Pons (tissue), 1 donor: ENCODE measurements around the gene AGPAT3.

Experiments
- DNase-seq: peaks from one replicate; pipeline ENCODE4 v3.0.0-alpha.2; 2016; ENCODE audit warnings: low spot score

The AGPAT3 gene

DNA sequence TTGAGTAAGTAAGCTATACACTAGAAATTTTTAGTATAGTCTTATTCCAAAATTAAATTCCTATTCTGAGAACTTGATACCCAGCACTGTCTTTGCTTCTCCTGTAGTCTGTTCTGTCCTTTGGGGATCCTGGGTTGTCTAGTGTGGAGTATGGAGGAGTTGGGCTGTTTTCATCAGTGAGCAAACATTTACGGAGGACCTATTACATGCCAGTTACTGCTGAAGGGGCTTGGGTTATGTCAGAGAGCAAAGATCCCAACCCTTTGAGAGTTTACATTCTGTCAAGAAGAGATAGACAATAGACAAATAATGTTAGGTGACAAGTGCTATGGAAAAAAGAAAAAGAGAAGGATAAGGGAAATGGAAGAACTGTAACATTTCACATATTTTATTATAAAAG lies 156.0 kb downstream of the AGPAT3 start:
- DNase-seq: no peak

DNA sequence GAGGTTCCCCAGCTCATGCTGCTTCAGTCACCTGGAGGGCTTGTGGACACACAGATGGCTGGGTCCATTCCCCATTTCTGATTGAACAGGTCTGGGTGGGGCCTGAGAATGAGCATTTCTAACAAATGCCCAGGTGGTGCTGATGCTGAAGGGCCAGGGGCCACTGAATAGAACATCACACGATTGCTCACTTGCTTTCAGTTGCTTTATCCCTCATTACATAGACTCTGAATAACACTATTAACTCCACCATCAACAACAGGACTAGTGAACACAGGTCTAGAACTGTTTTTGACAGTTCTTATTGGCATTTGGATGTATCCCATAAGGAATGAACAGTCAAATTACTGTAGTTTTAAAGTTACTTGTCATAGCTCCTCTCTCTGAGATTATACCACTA lies 159.2 kb downstream of the AGPAT3 start:
- DNase-seq: no peak

DNA sequence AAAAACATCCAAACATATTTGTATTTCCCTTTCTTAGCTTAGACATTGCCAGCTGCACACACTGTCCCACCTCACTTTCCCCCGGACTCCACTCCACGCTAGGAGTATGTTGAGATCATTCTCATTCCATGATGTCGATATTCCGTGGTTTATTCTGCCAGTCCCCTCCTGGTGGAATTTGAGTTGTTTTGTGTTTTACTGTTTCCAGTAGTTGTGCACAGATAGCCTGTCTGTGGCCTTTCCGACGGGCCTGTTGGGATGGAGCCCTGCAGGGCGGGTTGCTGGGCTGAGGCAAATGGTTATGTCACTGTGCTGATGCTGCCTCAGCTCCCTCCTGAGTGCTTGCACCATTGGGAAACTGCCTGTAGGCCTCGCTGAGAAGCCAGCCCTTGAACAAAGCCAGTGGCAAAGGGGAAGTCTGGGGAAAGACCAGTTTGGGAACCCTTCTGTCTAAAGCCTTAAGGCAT lies 159.9 kb downstream of the AGPAT3 start:
- peak; percentile 79 for DNase-seq

DNA sequence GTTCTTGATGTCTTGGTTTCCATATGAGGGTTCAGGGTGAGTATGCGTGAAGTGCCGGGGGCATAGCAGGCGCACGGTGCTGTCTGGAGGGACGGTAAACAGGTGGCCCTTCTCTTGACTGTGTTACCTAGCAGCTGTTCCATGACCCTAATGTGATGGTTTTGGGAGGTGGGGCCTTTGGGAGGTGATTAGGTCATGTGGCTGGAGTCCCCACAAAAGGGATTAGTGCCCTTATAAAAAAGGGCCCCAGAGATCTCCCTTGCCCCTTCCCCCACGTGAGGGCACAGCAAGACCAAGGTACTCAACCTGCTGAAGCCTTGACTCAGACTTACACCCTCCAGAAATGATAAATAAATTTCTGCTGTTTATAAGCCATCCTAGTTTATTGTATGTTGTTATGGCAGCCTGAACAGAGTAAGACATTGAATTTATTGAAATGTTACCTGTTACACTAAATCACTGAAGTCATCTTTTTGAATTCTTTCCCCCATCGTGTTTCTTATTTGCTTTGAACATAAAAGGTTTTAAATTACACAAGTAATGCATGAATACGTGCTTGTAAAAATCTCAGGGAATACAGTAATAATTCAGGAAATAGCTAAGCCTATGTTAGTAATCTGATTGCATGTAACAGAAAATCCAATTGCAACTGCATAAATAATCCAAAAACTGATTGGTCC lies 162.7 kb downstream of the AGPAT3 start:
- no peak for DNase-seq

DNA sequence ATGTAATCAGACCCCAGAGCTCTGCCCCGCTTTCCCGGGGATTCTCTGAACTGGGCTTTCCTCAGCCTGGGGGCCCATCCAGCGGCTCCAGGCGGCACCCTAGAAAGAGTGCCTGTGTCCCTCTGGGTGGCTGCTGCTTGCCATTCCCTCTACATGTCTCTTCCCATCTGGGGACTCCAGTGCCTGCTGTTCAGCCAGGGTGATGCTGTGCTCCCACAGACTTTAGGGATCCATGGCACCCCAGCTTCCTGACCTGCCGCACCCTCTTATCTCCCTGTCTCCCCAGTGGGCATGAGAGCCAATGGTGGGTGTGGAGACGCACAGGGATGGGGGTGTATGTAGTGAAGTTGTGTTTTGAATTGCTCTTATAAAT lies 163.2 kb downstream of the AGPAT3 start:
- no peak for DNase-seq

DNA sequence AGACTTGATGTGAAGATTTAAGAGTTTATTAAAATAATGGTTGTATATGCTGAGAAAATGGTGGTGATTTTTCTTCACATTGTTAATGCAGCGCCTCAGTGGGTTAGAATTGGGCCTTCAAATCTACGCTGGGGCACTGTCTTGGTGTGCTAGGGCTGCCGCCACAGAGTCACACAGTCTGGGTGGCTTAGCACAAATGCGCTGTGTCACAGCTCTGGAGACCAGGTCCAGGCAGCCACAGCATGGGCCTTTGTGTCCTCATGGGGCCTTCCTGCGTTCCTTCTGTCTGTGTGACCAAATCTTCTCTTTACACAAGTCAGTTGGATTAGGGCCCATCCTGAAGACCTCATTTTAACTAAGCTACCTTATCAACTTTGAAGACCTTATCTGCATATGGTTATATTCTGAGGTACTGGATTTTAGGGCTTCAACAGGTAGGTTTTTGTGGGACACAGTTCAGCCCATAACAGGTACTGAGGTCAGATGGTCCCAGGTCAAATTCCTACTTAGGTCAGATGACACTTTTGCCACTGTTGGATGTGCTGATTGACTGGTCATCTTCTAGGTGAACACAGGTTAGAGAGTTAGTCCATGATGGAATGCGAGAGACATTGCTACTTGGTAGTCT lies 164.6 kb downstream of the AGPAT3 start:
- no peak for DNase-seq

DNA sequence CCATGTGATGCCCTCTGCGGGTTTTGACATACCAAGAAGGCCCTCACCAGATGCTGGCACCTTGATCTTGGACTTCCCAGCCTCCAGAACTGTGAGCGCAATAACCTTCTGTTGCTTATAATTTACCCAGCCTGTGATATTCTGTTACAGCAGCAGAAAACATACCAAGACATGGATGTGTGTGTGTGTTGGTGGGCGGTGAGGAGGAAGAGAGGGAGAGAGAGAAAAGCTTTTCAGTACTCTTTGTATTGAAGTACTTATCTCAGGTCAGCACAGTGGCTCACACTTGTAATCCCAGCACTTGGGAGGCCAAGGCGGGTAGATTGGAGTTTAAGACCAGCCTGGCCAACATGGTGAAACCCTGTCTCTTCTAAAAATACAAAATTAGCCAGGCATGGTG lies 170.2 kb downstream of the AGPAT3 start:
- DNase-seq: no peak
